Fibroblast of skin of abdomen (primary cell): ENCODE results near the gene IQCK.

Experiments used
- DNase-seq: peaks from one replicate; pipeline ENCODE4 v3.0.0-alpha.2; 2013

Gene IQCK

DNA sequence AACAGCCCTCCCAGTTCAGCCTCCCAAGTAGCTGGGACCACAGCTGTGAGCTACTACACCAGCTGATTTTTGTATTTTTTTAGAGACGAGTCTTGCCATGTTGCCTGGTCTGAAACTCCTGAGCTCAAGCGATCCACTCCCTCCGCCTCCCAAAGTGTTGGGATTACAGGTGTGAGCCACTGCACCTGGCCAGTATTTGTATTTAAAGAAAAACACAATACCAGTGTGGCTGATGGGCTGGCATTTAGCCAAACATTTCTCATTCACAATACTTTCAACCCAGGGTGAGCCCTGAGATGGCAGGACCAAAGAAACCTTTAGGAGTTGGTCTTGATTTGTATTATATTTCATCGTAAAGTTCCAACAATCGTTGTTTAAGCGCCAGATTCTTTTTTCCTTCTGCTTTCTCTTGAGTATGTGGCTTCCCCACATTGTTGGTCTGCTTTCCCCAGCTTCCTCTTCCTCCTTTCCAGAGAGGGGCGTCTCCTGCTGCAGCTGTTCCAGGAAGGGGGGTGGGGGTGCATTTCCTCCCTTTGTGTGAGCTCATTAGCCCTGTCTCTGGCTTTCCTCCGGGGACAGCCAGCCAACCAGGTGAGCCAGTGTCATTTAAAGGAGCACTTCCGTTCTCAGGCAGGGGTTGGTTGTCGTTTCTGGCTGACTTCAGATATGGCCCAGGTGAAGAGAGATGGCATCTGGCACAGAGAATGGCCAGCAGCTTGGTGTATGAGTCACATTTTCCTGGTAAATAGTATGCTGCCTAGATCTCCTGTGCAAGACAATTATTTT, 86.7 kb downstream of the IQCK start:
- no peak for DNase-seq

DNA sequence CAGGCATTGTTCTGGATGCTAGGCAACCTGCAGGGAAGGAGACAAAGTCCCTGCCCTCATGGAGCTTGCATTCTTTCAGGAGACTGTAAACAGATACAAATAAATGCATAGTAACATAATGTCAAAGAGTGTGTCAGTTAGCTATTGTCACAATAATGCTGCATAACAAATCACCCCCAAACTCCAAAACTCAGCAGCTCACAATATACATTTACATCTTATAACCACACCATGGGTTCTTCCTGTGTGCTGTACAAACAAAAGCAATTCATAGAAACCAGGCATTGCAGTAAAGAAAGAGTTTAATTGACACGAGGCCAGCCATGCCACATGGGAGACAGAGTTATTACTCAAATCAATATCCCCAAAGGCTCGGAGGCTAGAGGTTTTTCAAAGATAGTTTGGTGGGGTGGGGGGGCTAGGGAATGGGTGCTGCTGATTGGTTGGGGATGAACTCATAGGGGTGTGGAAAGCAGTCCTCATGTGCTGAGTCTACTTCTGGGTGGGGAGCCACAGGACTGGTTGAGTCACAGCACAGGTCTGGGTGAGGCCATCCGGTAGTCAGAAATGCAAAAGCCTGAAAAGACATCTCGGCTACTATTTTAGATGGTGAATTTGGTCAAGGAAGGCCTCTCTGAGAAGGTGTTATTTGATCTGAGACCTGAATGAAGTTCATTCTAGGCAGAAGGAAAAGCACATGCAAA, 87.5 kb downstream of the IQCK start:
- no peak for DNase-seq

GRCh38 chr16:19808061-19808641, 90.1 kb downstream of the IQCK start:
- no peak for DNase-seq

DNA sequence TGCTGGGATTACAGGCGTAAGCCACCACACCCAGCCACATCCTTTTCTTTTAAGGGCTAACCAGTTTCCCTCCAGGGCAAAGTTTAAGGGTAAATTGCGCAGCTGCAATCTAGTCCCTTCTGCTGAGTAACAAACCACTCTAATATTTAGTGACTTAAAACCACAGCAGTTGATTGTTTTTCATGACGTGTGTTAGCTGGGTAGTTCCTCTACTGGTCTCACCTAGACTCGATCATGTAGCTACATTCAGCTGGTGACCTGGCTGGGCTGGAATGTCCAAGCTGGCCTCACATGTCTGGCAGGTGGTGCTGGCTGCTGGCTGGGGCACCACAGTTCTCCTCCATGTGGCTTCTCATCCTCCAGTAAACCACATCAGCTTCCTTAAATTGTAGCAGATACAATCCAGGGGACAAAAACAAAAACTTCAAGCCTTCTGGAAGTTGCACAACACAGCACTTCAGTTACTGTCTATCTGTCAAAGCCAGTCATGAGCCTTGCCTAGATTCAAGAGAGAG, 91.1 kb downstream of the IQCK start:
- no peak for DNase-seq

DNA sequence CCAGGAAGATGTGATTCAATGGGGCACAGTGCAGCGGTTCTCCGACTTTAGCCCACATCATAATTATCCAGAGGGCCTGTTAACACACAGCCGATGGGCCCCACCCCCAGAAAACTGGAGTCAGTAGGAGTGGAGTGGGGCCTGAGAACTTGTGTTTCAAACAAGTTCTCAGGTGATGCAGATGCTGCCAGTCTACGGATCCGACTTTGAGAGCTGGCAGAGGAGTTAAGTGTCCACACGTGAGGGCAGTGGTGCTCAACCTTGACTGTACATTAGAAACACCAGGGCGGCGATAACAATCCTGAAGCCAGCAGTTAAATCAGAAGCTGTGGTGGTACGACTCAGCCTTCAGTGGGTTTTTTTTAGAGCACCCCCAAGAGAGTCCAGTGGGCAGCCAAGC, 91.6 kb downstream of the IQCK start:
- no peak for DNase-seq

DNA sequence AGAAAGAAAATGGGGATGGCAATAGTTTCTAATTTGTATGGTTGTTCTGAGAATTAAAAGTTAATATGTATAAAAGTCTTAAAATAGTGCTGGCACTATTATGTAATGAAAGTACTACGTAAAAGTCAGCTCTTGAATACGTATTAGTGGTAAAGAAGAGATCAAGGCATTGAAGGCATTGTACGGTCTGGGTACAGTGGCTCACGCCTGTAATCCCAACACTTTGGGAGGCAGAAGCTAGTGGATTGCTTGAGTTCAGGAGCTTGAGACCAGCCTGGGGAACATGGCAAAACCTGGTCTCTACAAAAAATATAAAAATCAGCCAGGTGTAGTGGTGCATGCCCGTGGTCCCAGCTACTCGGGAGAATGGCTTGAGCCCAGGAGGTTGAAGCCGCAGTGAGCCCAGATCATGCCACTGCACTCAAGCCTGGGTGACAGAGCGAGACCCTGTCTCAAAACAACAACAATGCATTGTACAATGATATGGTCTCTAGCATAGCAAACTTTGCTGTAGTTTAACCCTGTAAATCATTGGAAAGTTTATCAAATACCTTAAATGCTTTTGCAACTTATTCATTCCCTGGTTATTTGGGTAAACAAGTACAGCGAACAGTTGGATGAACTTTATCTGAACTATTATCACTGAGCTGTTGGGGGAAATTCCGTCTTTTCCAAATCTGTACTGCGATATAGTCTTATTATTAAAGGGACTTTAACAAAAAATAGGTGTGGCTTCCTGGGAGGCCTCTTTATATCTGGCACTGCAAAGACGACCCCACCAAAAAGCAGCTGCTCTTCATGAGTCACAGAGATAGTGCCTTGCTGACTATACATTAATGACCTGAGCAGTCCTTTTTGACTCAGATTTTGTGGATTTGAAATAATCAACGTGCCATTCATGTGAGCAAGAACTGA, 93.0 kb downstream of the IQCK start:
- DNase-seq: peak; percentile 70

- no peak for DNase-seq
Observed at GRCh38 chr16:19812986-19813385, 94.9 kb downstream of the IQCK start.

DNA sequence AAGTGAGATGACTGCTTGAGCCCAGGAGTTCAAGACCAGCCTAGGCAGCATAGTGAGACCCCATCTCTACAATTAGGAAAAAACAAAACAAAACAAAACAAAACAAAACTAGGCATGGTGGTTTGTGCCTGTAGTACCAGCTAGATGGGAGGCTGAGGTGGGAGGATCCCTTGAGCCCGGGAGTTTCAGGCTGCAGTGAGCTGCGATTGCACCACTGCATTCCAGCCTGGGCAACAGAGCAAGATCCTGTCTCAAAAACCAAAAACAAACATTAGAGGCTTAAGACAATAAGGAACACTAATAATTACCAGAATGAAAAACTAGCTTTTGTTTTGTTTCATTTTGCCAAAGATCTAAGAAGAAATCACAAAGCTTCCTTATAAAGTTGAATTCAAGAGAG, 97.3 kb downstream of the IQCK start:
- DNase-seq: no peak

- no peak for DNase-seq
Observed at GRCh38 chr16:19817122-19817521, 99.1 kb downstream of the IQCK start.

- no peak for DNase-seq
Observed at GRCh38 chr16:19817875-19818274, 99.8 kb downstream of the IQCK start.

GRCh38 chr16:19822533-19822932, 104.5 kb downstream of the IQCK start:
- peak; percentile 66 for DNase-seq

GRCh38 chr16:19823322-19823721, 105.3 kb downstream of the IQCK start:
- DNase-seq: no peak

GRCh38 chr16:19824216-19824615, 106.1 kb downstream of the IQCK start:
- DNase-seq: no peak

DNA sequence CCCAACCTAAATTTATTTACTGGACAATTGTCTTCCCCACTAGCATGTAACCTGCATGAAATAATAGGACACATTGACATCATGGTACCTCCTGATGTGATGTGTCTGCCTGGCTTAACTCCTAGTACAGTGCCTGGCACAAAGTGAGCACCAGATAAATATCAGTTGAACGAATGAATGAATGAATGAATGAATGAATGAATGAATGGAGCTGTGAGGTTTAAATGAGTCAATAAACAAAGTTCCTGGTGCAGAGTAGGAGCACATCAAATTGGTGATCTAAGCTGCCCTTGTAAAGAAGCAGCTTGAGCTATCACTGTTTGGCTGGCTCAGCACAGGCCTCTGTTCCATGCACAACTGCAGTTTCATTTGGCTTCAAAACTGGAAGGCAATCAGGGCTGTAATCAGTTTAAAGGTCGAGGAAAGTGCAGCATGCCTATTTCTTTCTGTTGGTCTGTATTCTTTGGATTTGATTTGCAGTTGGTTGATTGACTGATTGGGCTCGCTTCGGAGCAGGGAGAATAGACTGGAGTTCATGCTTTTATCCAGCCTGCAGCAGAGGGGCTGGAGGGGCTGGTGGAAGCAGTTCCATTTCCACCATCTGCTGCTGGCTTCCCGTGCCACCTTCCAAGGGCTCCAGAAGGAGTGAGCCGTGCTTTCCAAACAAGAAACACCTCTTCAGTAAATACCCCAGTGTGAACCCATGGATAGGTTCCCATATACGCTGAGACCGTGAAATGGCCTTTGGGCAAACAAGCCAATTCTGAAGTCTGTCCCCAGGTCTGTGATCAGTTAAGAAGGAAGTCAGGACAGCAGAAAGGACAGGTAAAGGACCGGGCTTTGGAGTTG, 112.0 kb downstream of the IQCK start:
- DNase-seq: no peak

GRCh38 chr16:19830902-19831560, 113.0 kb downstream of the IQCK start:
- DNase-seq: no peak

- DNase-seq: peak; percentile 70
Observed at GRCh38 chr16:19831678-19832077, 113.6 kb downstream of the IQCK start.

- DNase-seq: no peak
Observed at GRCh38 chr16:19833176-19833575, 115.1 kb downstream of the IQCK start.

GRCh38 chr16:19833581-19833980, 115.5 kb downstream of the IQCK start:
- DNase-seq: no peak

DNA sequence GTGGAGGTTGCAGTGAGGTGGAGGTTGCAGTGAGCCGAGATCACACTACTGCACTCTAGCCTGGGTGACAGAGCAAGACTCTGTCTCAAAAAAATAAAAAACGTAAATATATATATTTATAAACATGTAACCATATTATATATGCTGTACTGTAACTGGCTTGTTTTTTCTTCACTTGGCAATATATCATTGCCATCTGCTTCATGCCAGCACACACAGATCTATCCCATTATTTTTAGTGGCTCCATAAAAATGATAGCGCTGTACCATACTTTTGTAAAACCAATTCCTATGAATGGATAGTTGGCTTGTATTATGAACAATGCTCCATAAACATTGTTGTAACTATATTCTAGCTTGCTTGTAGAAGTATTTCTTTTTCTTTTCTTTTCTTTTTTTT, 117.1 kb downstream of the IQCK start:
- no peak for DNase-seq

- peak; percentile 40 for DNase-seq
Observed at GRCh38 chr16:19835968-19836421, 117.9 kb downstream of the IQCK start.
